Esophagus mucosa (tissue), 1 donor: ENCODE data around the gene MRGPRE. TPM values are rescaled to one million over a fixed set of nuclear protein-coding genes. Genes with fewer than 3 reads are reported as not detected.

ENCODE experiments used
- ATAC-seq: fragments of 200-7000 bp; cut with Tn5 transposase; one replicate; pipeline ENCODE4 v1.9.1; 2020
- total RNA-seq: library from RNA; stranded (reverse); gene quantifications from one replicate; pipeline ENCODE4 v1.2.4, GENCODE V29; 2023
- donor health status: DM: yes; HTN: yes; CAD: no.

MRGPRE gene
- total RNA-seq, 1 donor from 2014 or later: not detected

GRCh38 chr11:3196161-3197043 lies 35.8 kb downstream of the MRGPRE start:
- ATAC-seq: peak; percentile 31

GRCh38 chr11:3195251-3196160 lies 36.7 kb downstream of the MRGPRE start:
- ATAC-seq: no peak

GRCh38 chr11:3194016-3194816 lies 38.0 kb downstream of the MRGPRE start:
- ATAC-seq: no peak

- ATAC-seq: no peak
These were observed 38.7 kb downstream of the MRGPRE start for GRCh38 chr11:3193373-3194015.

GRCh38 chr11:3192511-3193372 lies 39.5 kb downstream of the MRGPRE start:
- no peak for ATAC-seq

- no peak for ATAC-seq
These were observed 40.5 kb downstream of the MRGPRE start for GRCh38 chr11:3191586-3192324.

- no peak for ATAC-seq
These were observed 41.6 kb downstream of the MRGPRE start for GRCh38 chr11:3190600-3190999.

GRCh38 chr11:3189886-3190583 lies 42.2 kb downstream of the MRGPRE start:
- no peak for ATAC-seq

- ATAC-seq: no peak
These were observed 42.9 kb downstream of the MRGPRE start for GRCh38 chr11:3189196-3189843.

GRCh38 chr11:3188496-3189195 lies 43.6 kb downstream of the MRGPRE start:
- no peak for ATAC-seq

GRCh38 chr11:3186166-3186953 lies 45.9 kb downstream of the MRGPRE start:
- ATAC-seq: no peak

GRCh38 chr11:3184732-3185347 lies 47.4 kb downstream of the MRGPRE start:
- ATAC-seq: no peak

GRCh38 chr11:3183523-3183922 lies 48.7 kb downstream of the MRGPRE start:
- no peak for ATAC-seq

- ATAC-seq: no peak
These were observed 49.8 kb downstream of the MRGPRE start for GRCh38 chr11:3182462-3182852.

- ATAC-seq: no peak
These were observed 50.3 kb downstream of the MRGPRE start for GRCh38 chr11:3181725-3182461.

- no peak for ATAC-seq
These were observed 51.3 kb downstream of the MRGPRE start for GRCh38 chr11:3180869-3181268.
